Smooth muscle cell (in vitro differentiated cells): Measurements from ENCODE around the gene PHAF1. TPM values are rescaled to one million over a fixed set of nuclear protein-coding genes. Genes with fewer than 3 reads are reported as not detected.
A peak's percentile ranks its signal among the peaks of the same experiment; 100 is the strongest.
"Not testable (repeated sequence)": the region's sequence is repeated elsewhere in the genome, so short reads cannot be mapped to it uniquely, and the experiment has no call there.

Experiments used
- DNase-seq: peaks from one replicate; lab custom pipeline; 2025; ENCODE audit not compliant: unreplicated experiment; lab: John Stamatoyannopoulos, UW
- H2AFZ ChIP-seq: fragments of 200-600 bp; sonication (generic); 2 replicates; pipeline ENCODE4 v1.6.0; 2016; ENCODE audit warnings: antibody characterized with exemption, low read depth, mild to moderate bottlenecking
- H3F3A ChIP-seq: fragments of 200-600 bp; sonication (generic); 2 replicates; pipeline ENCODE4 v1.6.0; 2017; ENCODE audit warnings: antibody characterized with exemption, low read depth
- H3K27ac ChIP-seq: fragments of 200-600 bp; sonication (generic); 2 replicates; pipeline ENCODE4 v1.5.1; 2016; ENCODE audit warnings: low read depth, mild to moderate bottlenecking
- H3K27me3 ChIP-seq: fragments of 200-600 bp; sonication (generic); 2 replicates; pipeline ENCODE4 v1.6.1; 2016; ENCODE audit warnings: low read depth, mild to moderate bottlenecking
- H3K36me3 ChIP-seq: fragments of 200-600 bp; sonication (generic); 2 replicates; pipeline ENCODE4 v1.5.1; 2016; ENCODE audit warnings: low read depth
- H3K4me1 ChIP-seq: fragments of 200-600 bp; sonication (generic); 2 replicates; pipeline ENCODE4 v1.5.1; 2016; ENCODE audit warnings: low read depth
- H3K4me2 ChIP-seq: fragments of 200-600 bp; sonication (generic); 2 replicates; pipeline ENCODE4 v1.6.0; 2016; ENCODE audit warnings: mild to moderate bottlenecking
- H3K4me3 ChIP-seq: fragments of 200-600 bp; sonication (generic); 2 replicates; pipeline ENCODE4 v1.5.1; 2016; ENCODE audit warnings: mild to moderate bottlenecking
- H3K79me2 ChIP-seq: fragments of 200-600 bp; sonication (generic); 2 replicates; pipeline ENCODE4 v1.6.0; 2016; ENCODE audit warnings: low read depth, mild to moderate bottlenecking
- H3K9ac ChIP-seq: fragments of 200-600 bp; sonication (generic); 2 replicates; pipeline ENCODE4 v1.6.0; 2016; ENCODE audit warnings: low read depth
- H3K9me3 ChIP-seq: fragments of 200-600 bp; sonication (generic); replicated peaks from 2 replicates; pipeline ENCODE4 v1.5.1; 2016; ENCODE audit warnings: low read depth
- H4K20me1 ChIP-seq: fragments of 200-600 bp; sonication (generic); 2 replicates; pipeline ENCODE4 v1.6.0; 2016; ENCODE audit warnings: low read depth
- WGBS: methylation state at CpG from one replicate; pipeline ENCODE4 v1.1.7; 2016; ENCODE audit warnings: low lambda C conversion rate; 5-methylcytosine and 5-hydroxymethylcytosine counted together
- polyA plus RNA-seq: library from polyadenylated mRNA; unstranded; fragments of >200 nt; fragmentation: Nextera tagmentation; extraction: Ambion mirVana; gene quantifications from 2 replicates; pipeline ENCODE4 v1.2.1, GENCODE V29; 2016
- total RNA-seq: library from RNA; depleted of rRNA; stranded (reverse); fragments of >200 nt; gene quantifications from 2 replicates; pipeline ENCODE4 v1.2.3, GENCODE V29; 2014
- TF ChIP-seq, protein P1 (sequence below): fragments of 200-600 bp; sonication (generic); IDR thresholded peaks from 2 replicates; pipeline ENCODE4 v1.5.1; 2017; ENCODE audit warnings: borderline replicate concordance, mild to moderate bottlenecking, antibody characterized with exemption; ENCODE audit not compliant: insufficient read depth, poor library complexity, severe bottlenecking

The PHAF1 gene
- total and polyA plus RNA-seq, 2 experiments from 2014 or later = 15.5 TPM

GRCh38 chr16:67116388-67117311 is 6.9 kb downstream of the PHAF1 start:
- Histone ChIP-seq H4K20me1 (peaks cover 29% of the 10 kb centered on the region), H3K9me3 (no peaks in the 10 kb centered on the region), H3K4me1 (peaks cover 6% of the 10 kb centered on the region), H3K9ac (peak overlapping the region; percentile 3), H3K79me2 (peaks cover 52% of the 10 kb centered on the region), H3K4me3 (no peak overlapping the region), H2AFZ (no peak overlapping the region), H3F3A (peaks cover 11% of the 10 kb centered on the region), H3K27ac (peak overlapping the region; percentile 96), H3K4me2 (no peak overlapping the region), H3K27me3 (no peaks in the 10 kb centered on the region), H3K36me3 (no peaks in the 10 kb centered on the region)
- TF ChIP-seq, protein P1, sequence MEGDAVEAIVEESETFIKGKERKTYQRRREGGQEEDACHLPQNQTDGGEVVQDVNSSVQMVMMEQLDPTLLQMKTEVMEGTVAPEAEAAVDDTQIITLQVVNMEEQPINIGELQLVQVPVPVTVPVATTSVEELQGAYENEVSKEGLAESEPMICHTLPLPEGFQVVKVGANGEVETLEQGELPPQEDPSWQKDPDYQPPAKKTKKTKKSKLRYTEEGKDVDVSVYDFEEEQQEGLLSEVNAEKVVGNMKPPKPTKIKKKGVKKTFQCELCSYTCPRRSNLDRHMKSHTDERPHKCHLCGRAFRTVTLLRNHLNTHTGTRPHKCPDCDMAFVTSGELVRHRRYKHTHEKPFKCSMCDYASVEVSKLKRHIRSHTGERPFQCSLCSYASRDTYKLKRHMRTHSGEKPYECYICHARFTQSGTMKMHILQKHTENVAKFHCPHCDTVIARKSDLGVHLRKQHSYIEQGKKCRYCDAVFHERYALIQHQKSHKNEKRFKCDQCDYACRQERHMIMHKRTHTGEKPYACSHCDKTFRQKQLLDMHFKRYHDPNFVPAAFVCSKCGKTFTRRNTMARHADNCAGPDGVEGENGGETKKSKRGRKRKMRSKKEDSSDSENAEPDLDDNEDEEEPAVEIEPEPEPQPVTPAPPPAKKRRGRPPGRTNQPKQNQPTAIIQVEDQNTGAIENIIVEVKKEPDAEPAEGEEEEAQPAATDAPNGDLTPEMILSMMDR = no peak
- WGBS = 95% methylated on average over 13 of the region's 13 CpGs
- no peak for DNase-seq

DNA sequence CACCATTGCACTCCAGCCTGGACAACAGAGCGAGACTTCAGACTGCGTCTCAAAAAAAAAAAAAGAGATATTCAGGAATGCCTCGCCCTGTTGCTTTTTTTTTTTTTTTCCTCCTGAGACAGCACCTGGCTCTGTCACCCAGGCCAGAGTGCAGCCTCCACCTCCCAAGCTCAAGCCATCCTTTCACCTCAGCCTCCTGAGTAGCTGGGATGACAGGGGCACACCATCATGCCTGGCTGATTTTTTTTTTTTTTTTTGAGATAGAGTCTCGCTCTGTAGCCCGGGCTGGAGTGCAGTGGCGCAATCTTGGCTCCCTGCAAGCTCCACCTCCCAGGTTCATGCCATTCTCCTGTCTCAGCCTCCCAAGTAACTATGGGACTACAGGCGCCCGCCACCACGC is 8.0 kb downstream of the PHAF1 start:
- Histone ChIP-seq H3K4me3 (no peak overlapping the region), H3K36me3 (peaks cover 4% of the 10 kb centered on the region), H3K9ac (no peak overlapping the region), H4K20me1 (peaks cover 35% of the 10 kb centered on the region), H3F3A (peaks cover 11% of the 10 kb centered on the region), H3K79me2 (peaks cover 42% of the 10 kb centered on the region), H3K4me1 (peaks cover 6% of the 10 kb centered on the region), H3K4me2 (no peak overlapping the region), H3K27me3 (no peaks in the 10 kb centered on the region), H2AFZ (no peak overlapping the region), H3K27ac (no peak overlapping the region), H3K9me3 (no peaks in the 10 kb centered on the region)
- WGBS = 96% methylated on average over 9 of the region's 9 CpGs
- TF ChIP-seq, protein P1 = no peak
- DNase-seq = no peak

- Histone ChIP-seq H4K20me1 (peaks cover 38% of the 10 kb centered on the region), H3K4me1 (peaks cover 3% of the 10 kb centered on the region), H3K27me3 (no peaks in the 10 kb centered on the region), H3K9ac (no peak overlapping the region), H2AFZ (no peak overlapping the region), H3K9me3 (no peaks in the 10 kb centered on the region), H3F3A (peaks cover 3% of the 10 kb centered on the region), H3K4me2 (no peak overlapping the region), H3K79me2 (peaks cover 27% of the 10 kb centered on the region), H3K27ac (no peak overlapping the region), H3K36me3 (peaks cover 12% of the 10 kb centered on the region), H3K4me3 (no peak overlapping the region)
- TF ChIP-seq, protein P1 = no peak
- no peak for DNase-seq
- WGBS = 85% methylated on average over 5 of the region's 5 CpGs
Observed at GRCh38 chr16:67120025-67120424, 10.3 kb downstream of the PHAF1 start.

DNA sequence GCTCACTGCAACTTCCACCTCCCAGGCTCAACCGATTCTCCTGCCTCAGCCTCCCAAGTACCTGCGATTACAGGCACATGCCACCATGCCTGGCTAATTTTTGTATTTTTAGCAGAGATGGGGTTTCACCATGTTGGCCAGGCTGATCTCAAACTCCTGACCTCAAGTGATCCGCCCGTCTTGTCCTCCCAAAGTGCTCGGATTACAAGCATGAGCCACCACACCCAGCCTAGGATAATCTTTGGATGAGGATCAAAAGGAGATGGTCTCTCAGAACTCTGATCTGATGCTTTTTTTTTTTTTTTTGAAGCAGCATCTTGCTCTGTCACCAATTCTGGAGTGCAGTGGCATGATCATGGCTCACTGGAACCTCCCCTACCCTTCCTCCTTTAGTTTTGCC is 13.1 kb downstream of the PHAF1 start:
- not testable (repeated sequence) for H3K27me3 ChIP-seq, H3K4me3 ChIP-seq, H3K9me3 ChIP-seq, H3K27ac ChIP-seq, H3K4me1 ChIP-seq, H3K79me2 ChIP-seq, H3F3A ChIP-seq, DNase-seq, H3K4me2 ChIP-seq, H2AFZ ChIP-seq, H3K9ac ChIP-seq
- peaks cover 36% of the 10 kb centered on the region for H4K20me1 ChIP-seq
- peaks cover 12% of the 10 kb centered on the region for H3K36me3 ChIP-seq
- WGBS = 98% methylated on average over 5 of the region's 5 CpGs
